Measurements from ENCODE around the gene TEKT2.

Gene TEKT2

GRCh38 chr1:36109041-36109679 lies 25.3 kb downstream of the TEKT2 start:
- no peak for DNase-seq

- DNase-seq: no peak
These were observed 27.3 kb downstream of the TEKT2 start for GRCh38 chr1:36111151-36111550.

- DNase-seq: no peak
These were observed 28.9 kb downstream of the TEKT2 start for GRCh38 chr1:36112823-36113222.

- no peak for DNase-seq
These were observed 30.5 kb downstream of the TEKT2 start for GRCh38 chr1:36114371-36114770.

GRCh38 chr1:36115200-36115669 lies 31.3 kb downstream of the TEKT2 start:
- DNase-seq: no peak

- no peak for DNase-seq
These were observed 32.0 kb downstream of the TEKT2 start for GRCh38 chr1:36115931-36116330.

- DNase-seq: no peak
These were observed 33.0 kb downstream of the TEKT2 start for GRCh38 chr1:36116901-36117300.

GRCh38 chr1:36118447-36119204 lies 34.7 kb downstream of the TEKT2 start:
- no peak for DNase-seq

GRCh38 chr1:36119456-36119855 lies 35.6 kb downstream of the TEKT2 start:
- DNase-seq: no peak

GRCh38 chr1:36122062-36123030 lies 38.5 kb downstream of the TEKT2 start:
- DNase-seq: no peak

- DNase-seq: peak in 1 of 2 experiments; percentile 11
These were observed 39.5 kb downstream of the TEKT2 start for GRCh38 chr1:36123356-36123755.

GRCh38 chr1:36124404-36125128 lies 40.7 kb downstream of the TEKT2 start:
- no peak for DNase-seq

- DNase-seq: no peak
These were observed 41.5 kb downstream of the TEKT2 start, which contains the start of gene COL8A2 for GRCh38 chr1:36125129-36125991. Gene COL8A2 (minus strand): TSS chr1:36125222. CDS start chr1:36100242, 24,980 bp downstream.

- no peak for DNase-seq
These were observed 42.3 kb downstream of the TEKT2 start for GRCh38 chr1:36126005-36126716.

- peak in 1 of 2 experiments; percentile 19 for DNase-seq
These were observed 43.1 kb downstream of the TEKT2 start for GRCh38 chr1:36126797-36127500.

GRCh38 chr1:36128126-36128904 lies 44.4 kb downstream of the TEKT2 start:
- no peak for DNase-seq

- no peak for DNase-seq
These were observed 45.0 kb downstream of the TEKT2 start for GRCh38 chr1:36128905-36129206.

- DNase-seq: no peak
These were observed 48.1 kb downstream of the TEKT2 start for GRCh38 chr1:36132029-36132428.

- no peak for DNase-seq
These were observed 49.6 kb downstream of the TEKT2 start for GRCh38 chr1:36133484-36133883.

All from activated CD4-positive, alpha-beta T cell treated with anti-CD3 and anti-CD28 coated beads, Interleukin-2, amount 50 U/mL, for 4 hours (primary cell).